ENCODE data around the gene PDE4B.

GRCh38 chr1:66418021-66418420 is 625.3 kb downstream of the PDE4B start:
- TF ChIP-seq POLR2A (IDR thresholded peaks at IDR 0.05) (no peak), CTCF (IDR thresholded peaks at IDR 0.05) (no peak)

Data from lower leg skin (tissue), 3 donors.